ENCODE data around the gene ABCC11.
"Not testable (repeated sequence)": the region's sequence is repeated elsewhere in the genome, so short reads cannot be mapped to it uniquely, and the experiment has no call there.

ABCC11 gene

DNA sequence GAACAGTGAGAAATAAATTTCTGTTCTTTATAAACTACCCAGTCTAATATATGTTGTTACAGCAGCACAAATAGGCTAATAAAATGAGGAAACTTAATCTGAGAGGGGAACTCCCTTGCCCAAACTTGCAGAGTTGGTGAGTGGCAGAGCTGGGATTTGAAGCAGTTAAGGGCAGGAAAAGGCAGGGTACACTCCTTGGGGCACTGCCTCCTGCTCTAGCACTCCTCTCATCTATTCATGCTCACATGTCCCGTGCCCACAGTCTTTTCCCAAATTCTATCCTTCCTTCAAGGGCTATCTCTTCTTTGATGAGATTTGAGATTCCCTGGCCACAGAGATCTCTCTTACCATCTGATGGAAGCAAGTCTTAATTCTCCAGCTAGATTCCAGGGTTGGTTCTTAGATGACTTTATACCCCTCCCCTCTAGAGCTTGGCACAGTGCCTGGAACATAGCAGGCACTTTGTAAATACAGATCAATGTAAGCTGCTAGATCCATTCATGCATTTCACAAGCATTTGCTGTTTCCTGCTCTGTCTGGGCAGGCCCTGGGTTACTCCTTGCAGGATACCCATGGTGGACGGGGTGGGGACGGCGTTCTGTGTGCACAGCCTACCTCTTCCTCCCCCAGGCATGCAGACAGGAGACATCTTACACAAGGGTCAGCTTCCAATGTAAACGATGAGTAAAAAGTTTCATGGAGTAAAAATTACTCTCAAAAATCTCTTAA, 52.3 kb downstream of the ABCC11 start:
- DNase-seq = no peak

DNA sequence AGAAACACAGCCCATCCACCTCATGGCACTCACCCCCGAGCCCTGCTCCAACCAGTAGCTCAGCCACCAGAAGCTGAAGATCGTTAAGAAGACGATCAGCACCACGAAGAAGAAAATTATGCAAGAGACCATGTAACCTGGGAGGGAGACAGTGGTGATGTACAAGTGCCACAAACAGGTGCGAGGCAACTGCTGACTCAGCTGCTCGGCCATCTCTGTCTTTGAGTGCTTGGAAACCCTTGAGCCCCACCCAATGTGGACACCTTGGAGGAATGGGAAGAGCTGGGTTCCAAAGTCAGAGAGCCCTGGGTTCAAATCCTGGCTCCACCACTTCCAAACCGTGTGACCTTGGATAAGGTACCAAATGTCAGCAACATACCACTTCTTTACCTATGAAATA, 53.5 kb downstream of the ABCC11 start:
- no peak for DNase-seq

DNA sequence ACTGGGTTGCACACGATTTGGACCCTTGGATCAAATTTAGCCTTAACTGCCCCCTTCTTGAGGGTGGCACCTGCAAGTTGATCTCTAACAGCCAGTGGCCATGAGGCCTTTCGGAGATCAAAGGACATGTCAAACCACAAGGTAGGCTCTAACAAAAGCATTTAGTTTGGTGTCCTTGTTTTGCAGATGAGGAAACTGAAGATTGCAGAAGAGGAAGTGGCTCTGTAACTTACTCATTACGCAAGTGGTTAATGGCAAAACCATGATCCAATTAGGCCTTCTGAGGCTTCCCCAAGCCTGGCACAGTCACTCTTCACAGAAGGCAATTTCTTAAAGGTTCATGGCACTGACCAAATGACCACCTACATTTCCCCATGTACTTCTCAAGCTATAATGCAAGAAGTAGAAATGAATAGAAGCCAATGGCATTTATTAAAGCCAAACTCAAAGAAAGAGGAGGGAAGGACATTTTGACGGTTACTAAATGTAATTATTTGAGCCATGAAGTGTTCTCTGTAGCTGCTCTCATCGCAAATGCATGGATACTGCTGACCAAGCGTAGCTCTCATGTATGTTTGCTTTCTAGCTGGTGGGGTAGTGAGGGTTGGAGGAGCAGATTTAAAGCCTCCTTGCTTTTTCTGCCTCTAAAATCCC, 58.8 kb downstream of the ABCC11 start:
- DNase-seq = no peak

DNA sequence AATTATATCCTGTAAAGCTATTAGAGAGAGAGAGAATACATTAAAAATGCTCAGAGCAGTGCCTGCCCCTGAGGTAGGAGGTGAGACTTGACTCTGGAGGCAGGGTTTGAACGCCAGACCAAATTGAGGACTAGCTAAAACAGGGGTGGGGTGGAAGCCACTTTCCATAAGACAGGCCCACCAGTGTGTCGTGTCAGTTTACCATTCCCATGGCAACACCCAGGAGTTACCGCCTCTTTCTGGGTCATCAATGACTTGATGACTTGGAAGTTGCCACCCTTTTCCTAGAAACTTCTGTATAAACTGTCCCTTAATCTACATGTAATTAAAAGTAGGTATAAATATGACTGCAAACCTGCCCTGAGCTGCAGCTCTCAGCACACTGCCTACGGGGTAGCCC, 59.6 kb downstream of the ABCC11 start:
- no peak for DNase-seq

DNA sequence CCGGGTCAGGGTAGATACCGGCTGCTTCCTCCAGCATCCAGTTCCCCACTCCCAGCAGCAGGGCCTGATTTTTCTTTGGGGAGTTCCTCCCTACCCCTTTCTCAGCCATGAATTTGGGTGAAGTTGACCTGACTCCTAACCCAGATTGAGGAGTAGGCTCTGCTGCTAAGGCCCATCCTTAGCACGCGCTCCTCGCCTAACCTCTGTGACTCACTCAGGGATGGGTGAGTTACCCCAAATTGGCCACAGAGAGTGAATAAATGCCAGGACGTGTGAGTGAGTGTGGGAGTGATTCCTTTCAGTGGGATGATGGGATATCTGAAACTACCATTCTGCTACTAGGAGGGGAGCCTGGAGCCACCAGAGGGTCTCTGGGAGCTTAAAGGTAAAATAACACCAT, 62.7 kb downstream of the ABCC11 start:
- no peak for DNase-seq

DNA sequence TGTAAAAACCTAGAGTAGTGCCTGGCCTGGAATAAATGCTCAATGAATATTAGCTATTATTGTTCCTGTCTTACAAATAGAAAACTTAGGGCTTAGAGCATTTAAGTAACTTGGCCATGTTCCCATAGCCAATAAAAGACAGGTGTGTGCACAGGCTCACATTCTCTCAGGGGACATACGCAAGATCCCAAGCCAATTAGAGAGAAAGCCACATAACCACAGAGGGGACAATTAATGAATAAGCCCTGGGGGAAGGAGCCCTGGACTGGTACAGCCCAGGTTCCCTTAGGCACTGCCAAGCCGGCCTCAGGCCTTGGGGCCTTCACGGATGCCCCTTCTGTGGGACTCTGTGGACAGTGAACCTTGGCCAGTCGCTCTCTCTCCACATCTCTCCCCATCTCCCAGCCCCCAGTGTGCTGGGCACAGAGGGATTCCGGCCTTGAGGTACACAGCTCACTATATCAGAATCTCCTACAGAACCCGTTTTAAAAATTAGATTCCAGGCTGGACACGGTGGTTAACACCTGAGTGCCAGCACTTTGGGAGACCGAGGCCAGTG, 64.3 kb downstream of the ABCC11 start:
- no peak for DNase-seq

DNA sequence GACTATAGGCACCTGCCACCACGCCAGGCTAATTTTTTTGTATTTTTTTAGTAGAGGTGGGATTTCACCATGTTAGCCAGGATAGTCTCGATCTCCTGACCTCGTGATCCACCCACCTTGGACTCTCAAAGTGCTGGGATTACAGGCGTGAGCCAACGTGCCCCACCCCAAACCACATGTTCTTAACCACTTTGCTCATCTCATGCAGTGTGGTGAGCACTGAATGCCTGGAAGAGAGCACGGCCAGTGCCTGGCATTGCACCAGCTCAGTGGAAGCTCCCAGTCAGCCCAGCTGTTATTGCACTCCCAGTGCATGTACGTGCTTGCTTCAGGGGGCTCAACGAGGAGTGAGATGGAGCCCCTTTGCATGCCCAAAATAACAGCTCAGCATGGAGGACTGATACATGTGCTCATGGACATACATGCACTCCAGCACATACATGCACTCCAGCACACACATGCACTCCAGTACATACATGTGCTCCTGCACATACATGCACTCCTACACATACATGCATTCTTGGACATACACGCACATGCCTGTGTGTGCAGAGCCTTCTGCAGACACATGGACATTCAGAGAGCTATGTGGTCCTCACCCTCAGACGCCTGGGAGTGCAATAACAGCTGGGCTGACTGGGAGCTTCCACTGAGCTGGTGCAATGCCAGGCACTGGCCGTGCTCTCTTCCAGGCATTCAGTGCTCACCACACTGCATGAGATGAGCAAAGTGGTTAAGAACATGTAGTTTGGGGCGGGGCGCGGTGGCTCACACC, 65.4 kb downstream of the ABCC11 start:
- not testable (repeated sequence) for DNase-seq

DNA sequence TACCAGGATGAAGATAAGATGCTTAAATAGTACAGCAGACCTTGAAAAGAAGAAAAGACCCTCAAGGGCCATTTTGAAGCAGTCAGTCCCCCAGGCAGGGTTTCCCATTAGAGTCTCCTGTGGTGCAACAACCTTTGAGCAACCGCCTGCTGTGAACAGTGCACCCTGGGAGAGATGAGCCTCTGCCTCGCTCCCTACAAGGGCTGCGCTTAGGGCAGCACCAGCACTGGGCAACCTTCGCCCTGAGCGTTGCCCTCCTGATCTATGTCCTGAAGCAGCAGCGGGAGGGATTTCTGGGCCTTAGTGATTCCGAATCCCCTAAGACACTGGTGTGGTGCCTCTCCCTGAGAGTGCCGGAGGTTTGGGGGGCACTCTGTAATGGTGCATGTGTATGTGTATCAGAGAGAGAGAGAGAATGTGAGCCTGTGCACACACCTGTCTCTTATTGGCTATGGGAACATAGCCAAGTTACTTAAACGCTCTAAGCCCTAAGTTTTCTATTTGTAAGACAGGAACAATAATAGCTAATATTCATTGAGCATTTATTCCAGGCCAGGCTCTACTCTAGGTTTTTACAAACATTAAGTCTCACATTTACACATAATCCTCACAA, 66.4 kb downstream of the ABCC11 start:
- DNase-seq = no peak

DNA sequence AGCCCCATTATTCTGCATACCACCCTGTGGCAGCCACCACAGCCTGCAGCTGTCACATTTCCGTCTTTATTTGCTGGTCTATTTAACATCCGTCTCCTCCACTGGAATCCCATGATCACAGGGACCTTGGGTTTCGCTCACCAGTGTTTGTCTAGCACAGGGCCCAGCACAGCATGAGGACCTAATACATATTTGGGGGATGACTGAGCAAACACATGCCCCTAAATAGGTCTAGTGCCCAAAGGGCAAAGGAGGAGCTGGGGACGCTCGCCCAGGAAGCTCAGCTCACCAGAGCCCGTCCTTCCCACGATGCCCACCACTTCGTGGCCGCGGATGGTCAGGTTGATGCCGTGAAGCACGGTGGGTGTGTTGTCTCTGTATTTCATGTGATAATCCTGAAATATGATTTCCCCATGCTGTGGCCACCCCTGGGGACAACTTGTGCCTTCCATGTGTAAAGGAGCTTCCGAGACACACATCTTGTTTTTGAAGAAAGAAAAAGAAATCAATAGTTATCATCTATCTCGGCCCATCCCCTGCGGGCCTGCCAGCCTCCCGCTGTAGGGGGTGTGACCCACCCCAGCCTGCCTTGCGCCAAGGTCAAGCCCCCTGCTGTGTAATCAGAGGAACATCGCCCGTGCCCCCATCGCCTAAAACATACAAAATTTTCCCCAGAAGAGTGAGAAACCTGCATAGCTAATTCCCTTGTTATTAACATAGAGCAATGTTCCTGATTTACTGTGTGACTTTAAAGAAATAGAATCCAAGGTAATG, 70.5 kb downstream of the ABCC11 start:
- DNase-seq = no peak

DNA sequence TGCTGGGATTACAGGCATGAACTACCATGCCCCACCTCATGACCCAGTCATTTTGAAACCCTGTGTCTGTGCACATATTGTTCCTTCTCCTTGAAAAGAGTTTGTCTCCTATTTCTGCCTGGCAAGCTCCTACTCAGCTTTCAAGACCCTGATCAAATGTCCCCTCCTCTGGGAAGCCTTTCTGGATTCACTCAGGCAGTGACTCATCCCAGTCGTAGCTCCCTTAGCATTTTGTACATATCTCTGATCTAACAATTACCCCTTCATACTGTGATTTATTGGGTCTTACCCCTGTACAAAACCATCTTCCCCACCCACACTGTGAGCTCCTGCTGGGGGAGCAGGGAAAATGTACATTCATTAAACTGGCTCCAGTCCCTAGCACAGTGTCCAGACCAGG, 73.5 kb downstream of the ABCC11 start:
- DNase-seq = no peak

DNA sequence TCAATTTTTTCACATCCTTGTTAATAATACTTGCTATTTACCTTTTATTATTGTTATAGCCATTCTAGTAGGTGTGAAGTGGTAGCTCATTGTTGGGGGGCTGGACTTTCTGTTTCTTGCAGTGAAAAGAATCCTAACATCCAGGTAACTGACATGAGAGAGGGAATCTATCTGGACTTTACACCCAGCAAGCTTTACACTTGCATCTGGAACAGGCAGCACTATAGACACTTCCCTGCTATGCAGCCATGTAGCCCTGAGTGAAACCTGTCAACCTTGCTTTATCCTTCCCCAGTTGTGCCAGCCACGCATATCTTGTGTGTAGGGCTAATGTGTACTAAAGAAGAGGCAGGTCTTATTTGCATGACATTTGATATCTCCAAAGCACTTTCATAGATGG, 74.7 kb downstream of the ABCC11 start:
- no peak for DNase-seq

DNA sequence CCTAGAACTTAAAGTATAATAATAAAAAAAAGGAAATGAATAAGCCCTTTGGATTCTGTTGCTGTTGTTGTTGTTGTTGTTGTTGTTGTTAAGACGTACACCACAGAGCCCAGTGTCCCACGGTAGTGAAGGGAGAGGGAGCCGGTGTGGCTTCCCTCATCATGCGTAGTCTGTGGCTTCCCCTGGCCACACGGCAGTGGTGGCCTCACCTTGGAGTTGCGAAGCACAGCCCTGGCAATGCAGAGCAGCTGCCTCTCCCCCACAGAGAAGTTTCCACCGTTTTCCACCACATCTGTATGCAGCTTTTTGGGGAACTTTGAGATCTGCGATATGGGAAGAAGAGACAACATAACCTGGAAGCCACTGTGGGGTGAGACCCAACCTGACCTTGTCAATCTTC, 77.4 kb downstream of the ABCC11 start:
- DNase-seq = no peak

DNA sequence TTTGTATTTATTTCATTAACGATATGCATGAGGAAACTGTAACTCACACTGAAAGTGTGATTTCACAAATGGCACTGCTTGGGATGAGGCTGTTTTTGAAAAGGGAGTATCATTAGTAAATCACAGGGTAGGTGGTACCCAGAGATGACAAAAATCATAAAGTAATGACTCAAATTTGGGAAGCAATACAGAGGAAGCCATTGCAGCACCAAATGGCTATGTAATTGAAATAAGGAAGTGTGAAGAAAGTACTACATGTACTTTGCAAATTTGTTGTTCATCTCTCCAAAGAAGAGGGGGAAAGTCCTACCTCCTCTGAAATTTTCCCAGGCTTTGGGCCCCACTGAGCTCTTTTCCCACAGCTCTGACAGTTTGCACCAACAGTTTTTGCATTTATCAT, 79.3 kb downstream of the ABCC11 start:
- no peak for DNase-seq

DNA sequence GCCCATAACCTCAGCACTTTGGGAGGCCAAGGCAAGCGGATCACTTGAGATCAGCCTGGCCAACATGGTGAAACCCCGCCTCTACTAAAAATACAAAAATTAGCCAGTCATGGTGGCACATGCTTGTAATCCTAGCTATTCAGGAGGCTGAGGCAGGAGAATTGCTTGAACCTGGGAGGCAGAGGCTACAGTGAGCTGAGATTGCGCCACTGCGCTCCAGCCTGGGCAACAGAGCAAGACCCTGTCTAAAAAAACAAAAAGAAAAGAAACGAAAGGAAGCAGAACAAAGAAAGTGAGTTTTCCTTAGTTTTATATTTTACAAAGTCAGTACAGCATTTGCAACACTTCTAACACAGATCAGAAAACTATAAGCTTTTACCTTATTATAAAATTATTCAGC, 80.7 kb downstream of the ABCC11 start:
- not testable (repeated sequence) for DNase-seq

DNA sequence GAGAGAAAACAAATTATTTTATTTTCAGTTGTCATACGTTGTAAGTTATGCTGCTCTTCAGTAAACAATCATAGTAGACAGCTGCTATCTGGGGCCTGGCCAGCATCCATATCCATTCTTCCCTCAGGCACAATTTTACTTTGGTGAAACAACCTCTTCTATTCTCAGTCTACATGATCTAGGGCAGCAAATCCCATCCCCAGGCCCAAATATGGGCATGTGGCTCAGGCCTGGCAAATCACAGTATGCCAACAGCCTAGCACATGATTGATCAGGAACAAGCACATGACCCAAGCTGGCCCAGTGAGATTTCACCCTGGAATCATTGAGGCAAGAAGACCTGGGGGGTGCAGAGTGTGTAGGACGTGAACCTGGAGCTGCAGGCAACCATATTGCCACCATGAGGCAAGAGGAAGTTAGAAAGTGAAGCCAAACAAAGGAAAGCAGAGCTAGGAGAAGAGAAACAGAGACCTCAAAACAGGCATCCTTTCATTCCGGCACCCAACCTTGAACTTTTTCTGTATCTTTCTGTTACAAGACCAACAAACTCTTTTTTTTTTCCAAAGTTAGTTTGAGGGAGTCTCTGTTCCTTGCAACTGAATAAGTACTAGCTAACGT, 81.3 kb downstream of the ABCC11 start:
- no peak for DNase-seq

DNA sequence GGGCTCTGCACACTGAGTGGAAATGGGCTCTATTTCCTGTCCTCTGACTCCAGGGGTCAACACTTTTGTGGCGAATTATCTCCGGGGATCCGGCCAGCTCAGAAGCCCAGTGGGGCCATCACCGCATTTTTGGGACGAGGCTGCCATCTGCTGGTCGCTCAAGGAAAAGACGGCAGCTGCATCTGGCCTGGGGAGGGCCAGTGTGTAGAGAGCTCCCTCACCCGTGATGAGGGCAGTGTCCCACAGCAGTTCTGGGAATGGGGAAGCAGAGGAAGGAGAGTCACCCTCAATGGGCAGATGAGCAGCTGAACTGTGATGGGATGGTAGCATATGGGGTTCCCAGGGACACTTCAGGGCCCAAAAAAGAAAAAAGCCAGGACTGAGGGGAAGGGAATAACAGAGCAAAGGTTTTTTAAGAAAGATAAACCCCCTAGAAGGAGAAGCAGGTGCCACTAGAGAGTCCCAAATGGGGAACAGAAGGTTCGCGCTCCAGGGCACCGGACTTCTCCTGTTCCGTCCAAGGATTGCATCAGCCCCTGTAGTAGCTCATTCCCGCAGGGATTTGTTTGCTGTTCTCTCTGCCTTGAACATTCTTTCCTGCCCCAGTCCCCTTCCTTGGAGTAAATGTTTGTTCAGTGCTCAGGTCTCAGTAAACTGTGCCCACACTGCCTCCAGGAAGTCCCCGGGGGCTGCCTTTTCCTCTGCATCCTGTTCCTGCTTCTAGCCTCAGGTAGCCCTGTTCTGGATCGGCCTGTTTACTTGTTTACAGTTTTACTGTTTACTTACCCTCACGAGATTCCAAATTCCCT, 82.2 kb downstream of the ABCC11 start:
- DNase-seq = peak; percentile 59

DNA sequence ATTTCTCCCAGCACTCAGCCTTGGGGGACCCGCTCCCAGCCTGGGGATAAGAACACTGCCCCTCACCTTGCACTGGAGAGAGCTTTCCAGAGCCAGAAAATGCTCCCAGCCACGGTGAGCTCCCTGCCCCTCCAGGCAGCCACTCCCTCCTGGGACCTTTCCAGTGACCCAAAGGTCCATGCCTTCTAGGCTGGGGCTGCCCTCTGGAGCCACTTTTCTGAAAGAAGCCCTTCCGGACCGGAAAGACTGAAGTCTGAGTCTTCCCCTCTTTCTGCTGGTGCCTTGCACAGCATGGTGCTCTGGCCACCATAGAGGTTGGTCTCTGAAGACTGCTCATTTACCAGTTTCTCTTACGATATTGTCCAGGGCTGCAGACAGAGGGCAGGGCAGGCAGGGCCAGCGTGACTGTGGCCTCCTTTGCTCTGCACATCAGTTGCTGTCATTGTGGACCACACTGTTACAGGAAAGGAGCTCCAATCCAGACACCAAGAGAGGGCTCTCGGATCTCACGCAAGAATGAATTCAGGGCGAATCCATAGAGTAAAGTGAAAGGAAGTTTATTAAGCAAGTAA, 84.4 kb downstream of the ABCC11 start:
- no peak for DNase-seq

DNA sequence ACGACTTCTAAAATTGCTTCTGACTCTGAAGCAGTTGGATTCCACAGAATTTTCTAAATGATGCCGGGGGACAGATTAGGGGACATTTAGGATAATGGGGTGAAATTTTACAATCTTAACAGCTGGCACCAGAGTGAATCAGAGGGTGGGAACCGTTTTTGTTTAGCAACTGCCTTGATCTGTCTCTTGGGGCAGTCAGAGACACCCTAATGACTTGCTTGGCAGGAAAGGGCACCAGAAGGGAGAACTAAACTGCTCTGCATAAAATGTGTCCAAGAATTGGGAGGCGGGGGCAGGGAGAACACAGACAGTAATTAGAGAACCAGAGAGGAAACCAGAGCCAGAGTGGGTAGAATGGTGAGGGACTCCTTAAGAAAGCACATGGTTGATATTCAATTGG, 85.4 kb downstream of the ABCC11 start:
- DNase-seq = no peak

DNA sequence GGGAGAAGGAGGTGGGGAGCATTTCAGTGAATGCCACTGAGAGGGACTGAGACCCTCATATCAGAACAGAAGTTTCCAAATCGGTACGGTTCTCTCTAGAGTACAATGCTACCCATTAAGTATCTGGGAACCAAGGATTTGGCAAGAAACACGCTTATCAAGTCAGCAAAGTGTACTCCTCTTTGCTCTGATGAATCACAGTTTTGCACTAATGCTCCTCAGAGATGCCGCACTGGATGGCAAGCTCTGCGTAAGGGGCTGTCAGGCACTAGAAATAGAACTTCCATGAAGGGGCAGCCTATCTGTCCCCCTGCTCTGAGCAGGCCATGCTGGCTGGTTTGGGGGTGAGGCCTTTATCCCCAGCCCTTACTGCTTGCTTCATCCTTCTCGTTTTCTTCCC, 86.8 kb downstream of the ABCC11 start:
- no peak for DNase-seq

DNA sequence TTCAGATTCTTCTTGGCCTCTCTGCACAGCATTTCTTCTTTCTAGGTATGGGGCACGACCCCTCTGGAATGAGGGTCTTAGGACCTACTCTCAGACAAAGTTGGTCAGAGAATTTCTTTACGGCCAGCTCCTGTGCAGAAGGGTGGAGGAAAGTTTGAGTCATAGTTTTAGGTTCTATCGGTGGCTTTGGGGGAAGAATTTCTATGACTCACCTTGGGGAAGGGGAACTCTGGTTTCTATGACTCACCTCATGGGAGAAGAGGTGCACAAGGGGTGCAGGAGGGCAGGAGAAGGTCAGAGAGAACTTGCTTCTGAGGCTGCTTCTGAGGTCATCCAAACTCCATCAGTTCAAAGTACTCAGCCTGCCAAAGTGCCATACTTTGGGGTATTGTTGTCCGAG, 89.0 kb downstream of the ABCC11 start:
- peak; percentile 56 for DNase-seq

DNA sequence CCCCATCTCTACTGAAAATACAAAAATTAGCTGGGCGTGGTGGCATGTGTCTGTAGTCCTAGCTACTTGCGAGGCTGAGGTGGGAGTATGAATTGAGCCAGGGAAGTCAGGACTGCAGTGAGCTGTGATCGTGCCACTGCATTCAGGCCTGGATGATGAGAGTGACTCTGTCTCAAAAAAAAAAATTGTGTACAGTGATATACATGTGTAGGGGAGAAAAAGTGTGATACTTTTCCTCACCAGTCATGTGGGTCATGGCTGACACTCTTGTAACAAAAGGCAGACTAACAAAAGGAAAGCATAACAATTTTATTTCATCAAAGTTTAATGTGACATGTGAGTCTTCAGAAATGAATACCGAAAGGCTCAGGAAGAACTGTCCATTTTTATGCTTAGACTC, 89.5 kb downstream of the ABCC11 start:
- no peak for DNase-seq
